Prostate gland (tissue), 2 donors: Measurements from ENCODE around the gene USP14. TPM values are rescaled to one million over a fixed set of nuclear protein-coding genes. Genes with fewer than 3 reads are reported as not detected.

Experiments
- DNase-seq: peaks from one replicate; pipeline ENCODE4 v3.0.0-alpha.2; 2019; ENCODE audit warnings: low spot score
- H3K27ac ChIP-seq, 2 donors: fragments of 200-600 bp; sonication (generic); 2 replicates each; pipeline ENCODE4 v1.5.1; 2017 to 2019
- H3K27me3 ChIP-seq: fragments of 200-600 bp; sonication (generic); replicated peaks from 2 replicates; pipeline ENCODE4 v1.5.1; 2019; ENCODE audit not compliant: insufficient read depth
- H3K36me3 ChIP-seq, 2 donors: fragments of 200-600 bp; sonication (generic); 1 replicate in 1 of 2; 2 replicates in 1 of 2; pipeline versions ENCODE4 v1.5.1 to v1.8.1; 2017 to 2019
- H3K4me1 ChIP-seq: fragments of 200-600 bp; sonication (generic); replicated peaks from 2 replicates; pipeline ENCODE4 v1.5.1; 2019
- H3K4me3 ChIP-seq, 2 donors: fragments of 200-600 bp; sonication (generic); 2 replicates each; pipeline ENCODE4 v1.5.1; 2017 to 2019
- H3K9me3 ChIP-seq: fragments of 200-600 bp; sonication (generic); 2 replicates; pipeline ENCODE4 v1.5.1; 2017
- POLR2A ChIP-seq: fragments of 450-650 bp; IDR thresholded peaks from one replicate; pipeline ENCODE4 v1.6.1; 2016; ENCODE audit warnings: antibody characterized with exemption, mild to moderate bottlenecking
- POLR2AphosphoS5 ChIP-seq: sonication (generic); formaldehyde crosslinking; IDR thresholded peaks from one replicate; pipeline ENCODE4 v1.6.1; 2017; ENCODE audit warnings: antibody characterized with exemption
- WGBS: methylation state at CpG from one replicate; pipeline ENCODE4 v1.1.5; 2018; 5-methylcytosine and 5-hydroxymethylcytosine counted together
- intact Hi-C: fragments of 100-400 bp; cut with DNase I; formaldehyde crosslinking; loops from one replicate; pipeline ENCODE4 v1.14.2; 2022
- total RNA-seq, 2 donors: library from RNA; depleted of rRNA; stranded (reverse); fragments of >200 nt; gene quantifications; one replicate each; pipeline ENCODE4 v1.1.0, GENCODE V29; 2016
- TF ChIP-seq, protein P1 (sequence below), 4 experiments: fragments of 200-600 bp in 2 of 4; fragments of 450-650 bp in 2 of 4; sonication (generic) in 2 of 4; IDR thresholded peaks; 1 replicate in 3 of 4; 2 replicates in 1 of 4; pipeline ENCODE4 v1.5.1; 2016 to 2019; ENCODE audit warnings: antibody characterized with exemption in 4 of 4, mild to moderate bottlenecking in 2 of 4, moderate library complexity in 2 of 4

The USP14 gene
- total RNA-seq, 2 donors from 2014 or later: 25.9 to 51.2 TPM

DNA sequence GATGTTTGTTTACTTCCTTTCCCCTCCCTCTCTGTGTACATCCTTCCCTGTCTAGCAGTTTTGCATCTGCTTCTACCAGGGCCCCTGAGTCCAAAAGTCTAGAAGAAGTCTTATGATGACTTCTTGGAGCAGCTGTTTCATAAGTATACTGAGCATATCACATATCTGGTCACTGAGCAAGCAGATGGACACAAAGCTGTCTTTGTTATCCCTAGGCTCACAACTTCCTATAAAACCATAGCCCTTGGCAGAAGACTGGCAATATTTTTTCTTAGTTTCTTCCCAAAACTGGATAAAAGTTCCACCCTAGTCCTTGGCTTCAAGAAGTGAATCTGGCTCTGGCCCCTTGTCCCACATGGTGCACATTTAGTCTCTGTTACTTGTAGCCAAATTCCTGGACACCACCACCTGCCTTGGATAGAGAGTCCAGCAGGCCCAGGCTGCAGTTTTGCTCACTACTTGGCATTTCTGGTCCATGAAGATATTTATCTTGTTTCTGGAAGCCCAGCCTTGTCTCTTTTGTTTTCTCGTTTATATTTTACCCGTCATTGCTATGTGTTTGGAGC lies 87.0 kb downstream of the USP14 start:
- Histone ChIP-seq H3K4me3 (no peak overlapping the region), H3K27ac (no peak overlapping the region), H3K27me3 (no peaks in the 10 kb centered on the region), H3K36me3 (peaks cover 0 to 7% of the 10 kb centered on the region in 2 donors), H3K9me3 (no peaks in the 10 kb centered on the region), H3K4me1 (no peaks in the 10 kb centered on the region)
- TF ChIP-seq, protein P1, sequence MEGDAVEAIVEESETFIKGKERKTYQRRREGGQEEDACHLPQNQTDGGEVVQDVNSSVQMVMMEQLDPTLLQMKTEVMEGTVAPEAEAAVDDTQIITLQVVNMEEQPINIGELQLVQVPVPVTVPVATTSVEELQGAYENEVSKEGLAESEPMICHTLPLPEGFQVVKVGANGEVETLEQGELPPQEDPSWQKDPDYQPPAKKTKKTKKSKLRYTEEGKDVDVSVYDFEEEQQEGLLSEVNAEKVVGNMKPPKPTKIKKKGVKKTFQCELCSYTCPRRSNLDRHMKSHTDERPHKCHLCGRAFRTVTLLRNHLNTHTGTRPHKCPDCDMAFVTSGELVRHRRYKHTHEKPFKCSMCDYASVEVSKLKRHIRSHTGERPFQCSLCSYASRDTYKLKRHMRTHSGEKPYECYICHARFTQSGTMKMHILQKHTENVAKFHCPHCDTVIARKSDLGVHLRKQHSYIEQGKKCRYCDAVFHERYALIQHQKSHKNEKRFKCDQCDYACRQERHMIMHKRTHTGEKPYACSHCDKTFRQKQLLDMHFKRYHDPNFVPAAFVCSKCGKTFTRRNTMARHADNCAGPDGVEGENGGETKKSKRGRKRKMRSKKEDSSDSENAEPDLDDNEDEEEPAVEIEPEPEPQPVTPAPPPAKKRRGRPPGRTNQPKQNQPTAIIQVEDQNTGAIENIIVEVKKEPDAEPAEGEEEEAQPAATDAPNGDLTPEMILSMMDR (IDR thresholded peaks at IDR 0.05): no peak
- TF ChIP-seq POLR2A (no peak), POLR2AphosphoS5 (no peak)
- no peak for DNase-seq
- intact Hi-C loops: no loop called here
- WGBS: 71% methylated on average over 2 of the region's 2 CpGs

DNA sequence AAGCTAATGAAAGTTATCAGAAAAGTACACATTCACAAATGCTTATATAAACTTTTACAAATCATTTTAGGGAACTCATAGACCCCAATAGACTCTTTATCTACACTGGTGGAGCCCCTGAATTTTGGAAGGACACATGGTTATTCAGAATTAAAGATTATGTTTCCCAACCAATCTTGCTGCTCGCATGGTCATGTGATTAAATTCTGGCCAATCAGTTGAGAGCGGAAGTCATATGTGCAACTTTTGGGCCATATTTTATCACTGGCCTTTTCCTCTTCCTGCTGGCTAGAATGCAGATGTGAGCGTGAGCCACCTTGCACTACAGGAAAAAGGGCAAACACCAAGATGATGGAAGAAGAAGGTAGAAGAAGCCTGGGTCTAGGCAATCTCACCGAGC lies 89.7 kb downstream of the USP14 start:
- H3K27me3 ChIP-seq: no peaks in the 10 kb centered on the region
- DNase-seq: no peak
- H3K4me3 ChIP-seq: no peak overlapping the region
- H3K36me3 ChIP-seq: peaks cover 0 to 7% of the 10 kb centered on the region in 2 donors
- no peak for TF ChIP-seq POLR2AphosphoS5
- TF ChIP-seq, protein P1 (IDR thresholded peaks at IDR 0.05): no peak
- no peak for TF ChIP-seq POLR2A
- WGBS: 93% methylated on average over 4 of the region's 4 CpGs
- no peaks in the 10 kb centered on the region for H3K4me1 ChIP-seq
- no peak overlapping the region for H3K27ac ChIP-seq
- H3K9me3 ChIP-seq: no peaks in the 10 kb centered on the region
- intact Hi-C loops: no loop called here

GRCh38 chr18:250685-251084 lies 92.3 kb downstream of the USP14 start:
- TF ChIP-seq, protein P1 (IDR thresholded peaks at IDR 0.05): no peak
- H3K36me3 ChIP-seq: peaks cover 0 to 7% of the 10 kb centered on the region in 2 donors
- H3K27me3 ChIP-seq: no peaks in the 10 kb centered on the region
- intact Hi-C loops: no loop called here
- 89% methylated on average over 2 of the region's 2 CpGs for WGBS
- H3K4me3 ChIP-seq: no peak overlapping the region
- no peak for DNase-seq
- H3K4me1 ChIP-seq: no peaks in the 10 kb centered on the region
- H3K9me3 ChIP-seq: no peaks in the 10 kb centered on the region
- H3K27ac ChIP-seq: no peak overlapping the region

DNA sequence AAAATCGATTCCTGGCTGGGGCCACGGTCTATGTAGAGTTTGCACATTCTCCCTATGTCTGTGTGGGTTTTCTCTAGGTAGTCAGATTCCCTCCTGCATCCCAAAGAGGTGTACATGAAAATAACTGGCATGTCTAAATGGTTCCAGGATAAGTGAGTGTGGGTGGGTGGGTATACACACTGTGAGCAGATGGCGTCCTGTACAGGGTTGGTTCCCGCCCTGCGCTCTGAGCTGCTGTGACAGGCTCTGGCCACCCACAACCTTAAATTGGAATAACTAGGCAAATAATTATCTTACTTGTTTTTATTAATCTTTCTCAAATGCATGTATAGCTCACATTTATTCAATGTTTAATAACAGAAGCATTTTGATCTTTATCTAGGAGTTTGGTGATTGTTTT lies 93.2 kb downstream of the USP14 start:
- intact Hi-C loops: no loop called here
- no peak overlapping the region for H3K27ac ChIP-seq
- TF ChIP-seq, protein P1 (IDR thresholded peaks at IDR 0.05): no peak
- TF ChIP-seq POLR2A (no peak), POLR2AphosphoS5 (no peak)
- DNase-seq: no peak
- H3K36me3 ChIP-seq: peaks cover 0 to 7% of the 10 kb centered on the region in 2 donors
- no peaks in the 10 kb centered on the region for H3K9me3 ChIP-seq
- no peaks in the 10 kb centered on the region for H3K27me3 ChIP-seq
- WGBS: 98% methylated on average over 5 of the region's 5 CpGs
- no peaks in the 10 kb centered on the region for H3K4me1 ChIP-seq
- H3K4me3 ChIP-seq: no peak overlapping the region

DNA sequence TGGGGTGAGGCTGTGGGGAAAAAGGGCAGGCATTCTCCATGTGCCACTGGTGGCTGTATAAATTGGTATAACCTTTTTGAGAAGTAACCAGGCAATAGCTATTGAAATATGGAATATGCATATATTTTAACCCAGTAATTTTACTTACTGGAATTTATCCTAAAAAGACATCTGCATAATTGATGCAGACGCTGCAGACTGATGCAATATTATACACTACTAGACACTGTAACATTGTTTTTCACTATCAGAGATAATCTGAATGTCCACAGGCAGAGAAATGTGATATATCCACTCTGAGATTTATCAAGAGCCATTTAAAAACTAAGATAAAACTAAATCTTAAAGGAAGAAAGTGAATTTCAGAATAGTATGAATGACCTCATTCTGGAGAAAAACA lies 94.8 kb downstream of the USP14 start:
- peaks cover 0 to 7% of the 10 kb centered on the region in 2 donors for H3K36me3 ChIP-seq
- WGBS: 93% methylated on average over 1 of the region's 1 CpG

More for the DNA sequence above, 94.8 kb downstream of the USP14 start:
- Histone ChIP-seq H3K9me3 (no peaks in the 10 kb centered on the region), H3K27ac (no peak overlapping the region), H3K4me1 (no peaks in the 10 kb centered on the region), H3K4me3 (no peak overlapping the region), H3K27me3 (no peaks in the 10 kb centered on the region)
- intact Hi-C loops: no loop called here
- TF ChIP-seq, protein P1 (IDR thresholded peaks at IDR 0.05): no peak
- TF ChIP-seq POLR2A (no peak), POLR2AphosphoS5 (no peak)
- no peak for DNase-seq
